Measurements from ENCODE around the gene RMDN3.
A peak's percentile ranks its signal among the peaks of the same experiment; 100 is the strongest.

RMDN3 gene

GRCh38 chr15:40772014-40772413, 17.0 kb upstream of the RMDN3 start:
- no peak for DNase-seq

GRCh38 chr15:40771242-40771641, 16.2 kb upstream of the RMDN3 start:
- no peak for DNase-seq

- DNase-seq = peak; percentile 44
These were observed 15.2 kb upstream of the RMDN3 start for GRCh38 chr15:40770147-40770721.

GRCh38 chr15:40769274-40770146, 14.5 kb upstream of the RMDN3 start, which contains the start of gene C15orf62:
Gene C15orf62 (plus strand): TSS chr15:40769980. CDS start chr15:40770496, 516 bp downstream.
- peak; percentile 37 for DNase-seq

- no peak for DNase-seq
These were observed 13.6 kb upstream of the RMDN3 start for GRCh38 chr15:40768521-40769273.

- DNase-seq = no peak
These were observed 12.9 kb upstream of the RMDN3 start for GRCh38 chr15:40767838-40768500.

- no peak for DNase-seq
These were observed 12.1 kb upstream of the RMDN3 start for GRCh38 chr15:40766906-40767837.

GRCh38 chr15:40766194-40766815, 11.3 kb upstream of the RMDN3 start:
- DNase-seq = no peak

- no peak for DNase-seq
These were observed 9.6 kb upstream of the RMDN3 start for GRCh38 chr15:40764629-40765103.

GRCh38 chr15:40763801-40764628, 9.0 kb upstream of the RMDN3 start, which contains the start of gene GCHFR:
Gene GCHFR (plus strand): TSS chr15:40764068. CDS start chr15:40764181, 113 bp downstream.
- DNase-seq = peak; percentile 71

GRCh38 chr15:40762919-40763800, 8.1 kb upstream of the RMDN3 start:
- peak; percentile 86 for DNase-seq

GRCh38 chr15:40759961-40760360, 4.9 kb upstream of the RMDN3 start:
- DNase-seq = no peak

- DNase-seq = peak; percentile 70
These were observed 1.9 kb upstream of the RMDN3 start for GRCh38 chr15:40756938-40757337.

- peak; percentile 37 for DNase-seq
These were observed 756 bp upstream of the RMDN3 start for GRCh38 chr15:40755812-40756208.

GRCh38 chr15:40754574-40754882, 526 bp downstream of the RMDN3 start:
- DNase-seq = peak; percentile 27

GRCh38 chr15:40751745-40752144, 3.3 kb downstream of the RMDN3 start:
- DNase-seq = no peak

GRCh38 chr15:40750885-40751284, 4.2 kb downstream of the RMDN3 start:
- no peak for DNase-seq

GRCh38 chr15:40749151-40749630, 5.9 kb downstream of the RMDN3 start:
- DNase-seq = no peak
